ENCODE measurements around the gene CXCL1.
A peak's percentile ranks its signal among the peaks of the same experiment; 100 is the strongest.

Gene CXCL1

DNA sequence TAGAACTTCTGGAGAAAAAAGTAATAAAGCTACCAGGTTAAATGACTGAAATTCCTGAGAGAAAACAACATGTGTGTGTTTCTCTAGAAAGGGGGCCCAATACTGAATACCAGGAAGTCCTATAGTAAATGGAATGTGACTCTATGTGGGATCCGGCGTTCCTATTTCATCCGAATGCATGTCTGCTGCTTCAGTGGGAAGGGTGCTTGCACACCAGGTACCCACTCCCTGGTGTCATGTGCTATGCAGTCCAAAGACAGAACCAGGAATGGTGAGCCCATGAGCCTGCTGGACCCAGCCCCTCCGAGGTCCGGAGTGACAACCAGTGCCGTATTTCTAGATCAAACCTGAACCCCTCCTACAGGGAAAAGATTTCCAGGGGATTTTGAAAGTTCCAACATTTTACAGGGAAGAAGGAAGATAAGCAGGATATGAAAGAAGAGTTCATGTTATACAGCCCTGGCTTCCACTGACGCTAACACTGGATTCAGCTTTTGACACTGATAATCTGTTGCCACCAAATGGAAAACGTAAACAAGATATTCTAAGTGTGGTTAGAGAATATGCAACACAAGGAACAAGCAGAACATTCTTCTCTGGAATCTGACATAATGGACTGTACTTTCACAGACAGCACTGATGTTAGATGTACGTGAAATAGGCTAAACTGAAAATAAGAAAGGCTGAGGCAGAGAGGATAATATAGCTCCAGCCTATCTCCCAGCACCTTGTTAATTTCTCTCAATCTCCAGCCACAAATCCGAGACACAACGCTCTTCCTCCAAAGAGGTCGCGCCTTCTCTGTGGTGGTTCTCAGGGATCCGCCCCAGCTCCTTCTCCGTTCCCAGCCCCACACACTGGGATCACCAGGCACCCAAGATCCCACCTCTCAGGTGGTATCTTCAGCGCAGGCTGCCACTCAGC, 725 bp upstream of the CXCL1 start:
- no peak for DNase-seq (ENCODE audit: low read depth, low spot score)
- H3K27me3 ChIP-seq (ENCODE audit: insufficient read depth, insufficient read length) = peaks cover 22% of the 10 kb centered on the region
- TF ChIP-seq ZNF274 (IDR thresholded peaks at IDR 0.05; ENCODE audit: low read depth, low read length) (no peak), SUZ12 (IDR thresholded peaks at IDR 0.05; ENCODE audit: extremely low read depth, insufficient read depth, insufficient read length) (no peak), YY1 (IDR thresholded peaks at IDR 0.05; ENCODE audit: insufficient read depth, insufficient read length) (no peak)
- H3K36me3 ChIP-seq (ENCODE audit: insufficient read depth, insufficient read length, low read length) = no peaks in the 10 kb centered on the region
- no peaks in the 10 kb centered on the region for H3K4me1 ChIP-seq (ENCODE audit: insufficient read depth, insufficient read length)
- peak overlapping the region; percentile 50 for H3K4me3 ChIP-seq (ENCODE audit: insufficient read length, low read depth)
- H3K9ac ChIP-seq (ENCODE audit: insufficient read length, low read depth) = peak overlapping the region; percentile 50
- no peaks in the 10 kb centered on the region for H3K9me3 ChIP-seq (ENCODE audit: insufficient read depth, low read length)

DNA sequence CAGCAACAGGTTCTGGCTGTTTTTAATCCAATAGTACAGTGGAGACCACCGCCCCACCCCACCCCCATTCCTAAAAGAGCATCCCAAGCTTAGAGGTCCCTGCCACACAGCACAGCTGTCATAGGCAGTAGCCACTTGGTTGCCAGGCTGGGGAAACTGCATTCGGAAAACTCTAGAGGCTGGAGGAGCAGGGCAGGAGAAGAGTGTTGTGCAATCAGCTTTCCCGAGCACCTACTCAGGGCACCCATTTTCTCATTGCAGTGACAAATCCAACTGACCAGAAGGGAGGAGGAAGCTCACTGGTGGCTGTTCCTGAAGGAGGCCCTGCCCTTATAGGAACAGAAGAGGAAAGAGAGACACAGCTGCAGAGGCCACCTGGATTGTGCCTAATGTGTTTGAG, 1.1 kb downstream of the CXCL1 start:
- H3K36me3 ChIP-seq (ENCODE audit: insufficient read depth, insufficient read length, low read length) = no peaks in the 10 kb centered on the region
- TF ChIP-seq SUZ12 (IDR thresholded peaks at IDR 0.05; ENCODE audit: extremely low read depth, insufficient read depth, insufficient read length) (no peak), YY1 (IDR thresholded peaks at IDR 0.05; ENCODE audit: insufficient read depth, insufficient read length) (no peak), ZNF274 (IDR thresholded peaks at IDR 0.05; ENCODE audit: low read depth, low read length) (no peak)
- H3K27me3 ChIP-seq (ENCODE audit: insufficient read depth, insufficient read length) = peaks cover 22% of the 10 kb centered on the region
- H3K9ac ChIP-seq (ENCODE audit: insufficient read length, low read depth) = no peak overlapping the region
- no peak overlapping the region for H3K4me3 ChIP-seq (ENCODE audit: insufficient read length, low read depth)
- no peak for DNase-seq (ENCODE audit: low read depth, low spot score)
- no peaks in the 10 kb centered on the region for H3K4me1 ChIP-seq (ENCODE audit: insufficient read depth, insufficient read length)
- no peaks in the 10 kb centered on the region for H3K9me3 ChIP-seq (ENCODE audit: insufficient read depth, low read length)

DNA sequence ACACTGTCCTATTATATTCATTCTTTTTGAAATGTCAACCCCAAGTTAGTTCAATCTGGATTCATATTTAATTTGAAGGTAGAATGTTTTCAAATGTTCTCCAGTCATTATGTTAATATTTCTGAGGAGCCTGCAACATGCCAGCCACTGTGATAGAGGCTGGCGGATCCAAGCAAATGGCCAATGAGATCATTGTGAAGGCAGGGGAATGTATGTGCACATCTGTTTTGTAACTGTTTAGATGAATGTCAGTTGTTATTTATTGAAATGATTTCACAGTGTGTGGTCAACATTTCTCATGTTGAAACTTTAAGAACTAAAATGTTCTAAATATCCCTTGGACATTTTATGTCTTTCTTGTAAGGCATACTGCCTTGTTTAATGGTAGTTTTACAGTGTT, 1.6 kb downstream of the CXCL1 start:
- TF ChIP-seq ZNF274 (IDR thresholded peaks at IDR 0.05; ENCODE audit: low read depth, low read length) = no peak
- TF ChIP-seq SUZ12 (IDR thresholded peaks at IDR 0.05; ENCODE audit: extremely low read depth, insufficient read depth, insufficient read length) = no peak
- no peak for TF ChIP-seq YY1 (IDR thresholded peaks at IDR 0.05; ENCODE audit: insufficient read depth, insufficient read length)
- no peaks in the 10 kb centered on the region for H3K36me3 ChIP-seq (ENCODE audit: insufficient read depth, insufficient read length, low read length)
- no peak for DNase-seq (ENCODE audit: low read depth, low spot score)
- no peaks in the 10 kb centered on the region for H3K9me3 ChIP-seq (ENCODE audit: insufficient read depth, low read length)
- H3K9ac ChIP-seq (ENCODE audit: insufficient read length, low read depth) = no peak overlapping the region
- H3K4me3 ChIP-seq (ENCODE audit: insufficient read length, low read depth) = no peak overlapping the region
- H3K27me3 ChIP-seq (ENCODE audit: insufficient read depth, insufficient read length) = peaks cover 22% of the 10 kb centered on the region
- no peaks in the 10 kb centered on the region for H3K4me1 ChIP-seq (ENCODE audit: insufficient read depth, insufficient read length)

DNA sequence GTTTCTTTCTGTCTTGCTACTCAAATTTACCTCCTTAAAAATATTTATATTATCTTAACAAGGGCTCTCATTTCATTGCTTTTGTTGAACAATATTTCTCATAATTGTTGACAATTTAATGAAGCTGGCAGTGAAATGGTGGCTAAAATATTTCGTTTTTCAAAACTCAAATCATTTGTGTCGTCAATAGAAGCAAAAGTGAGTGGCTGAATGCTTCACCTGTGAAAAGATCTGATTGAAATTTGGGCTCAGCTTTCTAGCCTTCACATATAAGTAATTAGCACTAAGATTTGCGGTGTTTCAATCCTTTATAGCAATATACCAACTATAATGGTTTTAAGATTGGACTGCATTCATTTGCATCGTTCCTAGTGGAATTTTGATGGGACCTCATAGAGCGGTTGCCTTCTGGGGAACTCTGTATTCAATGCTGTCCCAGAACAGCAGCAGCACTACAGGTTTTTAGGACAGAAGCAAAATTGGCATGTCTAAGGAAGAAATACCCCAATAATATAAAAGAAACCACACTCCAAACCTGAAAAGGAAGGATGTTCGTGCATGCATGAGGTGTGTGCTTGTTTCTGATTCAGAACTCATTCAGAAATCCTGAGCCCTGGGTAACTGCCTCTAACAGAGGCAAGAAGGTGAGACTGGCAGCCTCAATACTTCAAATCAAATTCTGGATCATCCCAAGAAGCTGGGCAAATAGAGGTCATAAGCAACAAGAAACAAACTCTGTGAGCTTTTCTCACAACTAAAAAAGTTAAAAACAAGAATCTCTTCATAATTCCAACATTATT, 2.5 kb downstream of the CXCL1 start:
- H3K27me3 ChIP-seq (ENCODE audit: insufficient read depth, insufficient read length) = peaks cover 22% of the 10 kb centered on the region
- no peak overlapping the region for H3K4me3 ChIP-seq (ENCODE audit: insufficient read length, low read depth)
- no peak for DNase-seq (ENCODE audit: low read depth, low spot score)
- H3K4me1 ChIP-seq (ENCODE audit: insufficient read depth, insufficient read length) = no peaks in the 10 kb centered on the region
- H3K36me3 ChIP-seq (ENCODE audit: insufficient read depth, insufficient read length, low read length) = no peaks in the 10 kb centered on the region
- no peak overlapping the region for H3K9ac ChIP-seq (ENCODE audit: insufficient read length, low read depth)
- no peak for TF ChIP-seq SUZ12 (IDR thresholded peaks at IDR 0.05; ENCODE audit: extremely low read depth, insufficient read depth, insufficient read length)
- no peak for TF ChIP-seq ZNF274 (IDR thresholded peaks at IDR 0.05; ENCODE audit: low read depth, low read length)
- TF ChIP-seq YY1 (IDR thresholded peaks at IDR 0.05; ENCODE audit: insufficient read depth, insufficient read length) = no peak
- no peaks in the 10 kb centered on the region for H3K9me3 ChIP-seq (ENCODE audit: insufficient read depth, low read length)

DNA sequence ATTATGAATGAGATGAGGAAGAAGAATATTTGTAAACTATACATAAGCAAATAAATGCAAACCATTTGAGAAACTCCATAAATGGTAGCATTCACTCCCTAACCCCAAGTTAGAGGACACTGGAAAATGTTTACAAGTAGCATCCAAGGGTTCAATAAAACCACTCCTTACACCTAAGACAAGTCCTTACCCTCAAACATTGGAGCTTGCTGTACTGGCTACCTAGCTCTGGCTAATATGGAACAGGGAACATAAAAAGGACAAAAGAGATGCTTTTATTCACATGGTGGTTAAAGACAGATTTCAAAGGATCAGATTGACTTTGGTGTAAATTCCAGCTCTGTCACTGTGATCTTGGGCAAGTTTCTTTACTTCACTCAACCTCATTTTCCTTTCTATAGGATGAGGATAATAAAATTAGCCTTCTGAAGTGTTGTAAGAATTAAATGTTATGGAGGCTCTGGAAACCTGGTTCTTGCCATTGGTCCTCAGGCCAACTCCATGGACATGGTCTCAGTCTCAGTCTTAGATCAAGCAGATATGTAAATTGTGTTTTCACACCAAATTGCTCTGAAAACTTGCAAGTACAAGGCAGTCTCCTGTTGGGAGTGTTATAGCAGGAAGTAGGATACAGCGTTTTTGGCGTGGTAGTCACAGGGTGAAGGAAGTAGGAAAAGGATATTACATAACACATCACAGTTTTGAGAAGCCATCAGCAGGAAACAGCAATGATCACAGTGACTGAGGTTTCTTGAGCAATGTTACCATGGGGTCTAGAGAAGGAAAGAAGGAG, 3.3 kb downstream of the CXCL1 start:
- TF ChIP-seq ZNF274 (IDR thresholded peaks at IDR 0.05; ENCODE audit: low read depth, low read length) (no peak), SUZ12 (IDR thresholded peaks at IDR 0.05; ENCODE audit: extremely low read depth, insufficient read depth, insufficient read length) (no peak), YY1 (IDR thresholded peaks at IDR 0.05; ENCODE audit: insufficient read depth, insufficient read length) (no peak)
- H3K36me3 ChIP-seq (ENCODE audit: insufficient read depth, insufficient read length, low read length) = no peaks in the 10 kb centered on the region
- H3K4me3 ChIP-seq (ENCODE audit: insufficient read length, low read depth) = no peak overlapping the region
- H3K9ac ChIP-seq (ENCODE audit: insufficient read length, low read depth) = no peak overlapping the region
- no peak for DNase-seq (ENCODE audit: low read depth, low spot score)
- no peaks in the 10 kb centered on the region for H3K9me3 ChIP-seq (ENCODE audit: insufficient read depth, low read length)
- H3K27me3 ChIP-seq (ENCODE audit: insufficient read depth, insufficient read length) = peaks cover 22% of the 10 kb centered on the region
- H3K4me1 ChIP-seq (ENCODE audit: insufficient read depth, insufficient read length) = no peaks in the 10 kb centered on the region

DNA sequence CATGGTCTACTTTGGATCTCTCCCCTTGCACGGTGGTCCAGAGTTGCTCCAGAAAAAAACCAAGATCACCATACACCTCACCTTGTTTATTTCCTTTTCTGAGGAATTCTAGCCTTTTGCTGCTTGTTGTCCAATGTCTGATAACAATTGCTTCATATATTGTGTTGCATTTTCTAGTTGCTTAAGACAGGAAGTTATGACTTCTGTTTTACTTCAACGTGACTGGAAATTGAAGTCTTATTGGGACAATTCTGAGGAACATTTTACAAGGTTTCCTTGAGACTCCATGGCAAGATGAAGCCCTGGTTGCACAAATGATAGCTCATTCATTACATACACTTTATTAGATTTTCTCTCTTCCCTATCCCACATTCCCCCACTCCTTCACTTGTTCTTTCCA, 5.2 kb downstream of the CXCL1 start:
- Histone ChIP-seq H3K27me3 (ENCODE audit: insufficient read depth, insufficient read length) (peaks cover 11% of the 10 kb centered on the region), H3K4me1 (ENCODE audit: insufficient read depth, insufficient read length) (no peaks in the 10 kb centered on the region), H3K9ac (ENCODE audit: insufficient read length, low read depth) (no peak overlapping the region), H3K9me3 (ENCODE audit: insufficient read depth, low read length) (no peaks in the 10 kb centered on the region), H3K36me3 (ENCODE audit: insufficient read depth, insufficient read length, low read length) (no peaks in the 10 kb centered on the region), H3K4me3 (ENCODE audit: insufficient read length, low read depth) (no peak overlapping the region)
- TF ChIP-seq SUZ12 (IDR thresholded peaks at IDR 0.05; ENCODE audit: extremely low read depth, insufficient read depth, insufficient read length) = no peak
- no peak for TF ChIP-seq ZNF274 (IDR thresholded peaks at IDR 0.05; ENCODE audit: low read depth, low read length)
- no peak for TF ChIP-seq YY1 (IDR thresholded peaks at IDR 0.05; ENCODE audit: insufficient read depth, insufficient read length)
- DNase-seq (ENCODE audit: low read depth, low spot score) = no peak
